ENCODE measurements around the gene CPS1. TPM values are rescaled to one million over a fixed set of nuclear protein-coding genes. Genes with fewer than 3 reads are reported as not detected.

The CPS1 gene
- total RNA-seq, 1 experiment from 2014 or later: 20.6 TPM

GRCh38 chr2:210539578-210540416 is 16.6 kb upstream of the CPS1 start:
- Mint-ChIP-seq H3K27me3 (ENCODE audit: insufficient read depth, unreplicated experiment) (no peaks in the 10 kb centered on the region), H3K9me3 (ENCODE audit: unreplicated experiment) (no peaks in the 10 kb centered on the region), H3K36me3 (ENCODE audit: insufficient read depth, unreplicated experiment) (no peaks in the 10 kb centered on the region), H3K27ac (ENCODE audit: low read depth, unreplicated experiment) (no peak overlapping the region), H3K4me1 (ENCODE audit: insufficient read depth, unreplicated experiment) (no peaks in the 10 kb centered on the region), H3K4me3 (ENCODE audit: unreplicated experiment) (no peak overlapping the region)
- DNase-seq (ENCODE audit: unreplicated experiment): no peak
- POLR2A ChIA-PET: no interaction called here
- intact Hi-C loops (cut with micrococcal nuclease): no loop called here
- TF ChIP-seq CTCF (IDR thresholded peaks at IDR 0.05; ENCODE audit: unreplicated experiment): no peak
- CTCF ChIA-PET: no interaction called here
- no TSS peak for BruUV-seq (replicated peaks)

- intact Hi-C loops (cut with micrococcal nuclease): no loop called here
- TF ChIP-seq CTCF (IDR thresholded peaks at IDR 0.05; ENCODE audit: unreplicated experiment): no peak
- Mint-ChIP-seq H3K4me3 (ENCODE audit: unreplicated experiment) (no peak overlapping the region), H3K4me1 (ENCODE audit: insufficient read depth, unreplicated experiment) (no peaks in the 10 kb centered on the region), H3K27me3 (ENCODE audit: insufficient read depth, unreplicated experiment) (no peaks in the 10 kb centered on the region), H3K36me3 (ENCODE audit: insufficient read depth, unreplicated experiment) (no peaks in the 10 kb centered on the region), H3K9me3 (ENCODE audit: unreplicated experiment) (no peaks in the 10 kb centered on the region), H3K27ac (ENCODE audit: low read depth, unreplicated experiment) (no peak overlapping the region)
- ChIA-PET POLR2A (no interaction called here), CTCF (interaction anchor here (0.9 kb wide), 1 partner anchor 9 kb away, joined by 4 read pairs; no protein-coding TSS in a partner anchor)
- DNase-seq (ENCODE audit: unreplicated experiment): no peak
- BruUV-seq (replicated peaks): no TSS peak
These were observed 15.9 kb upstream of the CPS1 start for GRCh38 chr2:210540471-210540870.

GRCh38 chr2:210540900-210541289 is 15.5 kb upstream of the CPS1 start:
- ChIA-PET POLR2A (no interaction called here), CTCF (interaction anchor here (0.9 kb wide), 1 partner anchor 8 kb away, joined by 4 read pairs; no protein-coding TSS in a partner anchor)
- Mint-ChIP-seq H3K9me3 (ENCODE audit: unreplicated experiment) (no peaks in the 10 kb centered on the region), H3K27me3 (ENCODE audit: insufficient read depth, unreplicated experiment) (no peaks in the 10 kb centered on the region), H3K4me3 (ENCODE audit: unreplicated experiment) (no peak overlapping the region), H3K36me3 (ENCODE audit: insufficient read depth, unreplicated experiment) (no peaks in the 10 kb centered on the region), H3K27ac (ENCODE audit: low read depth, unreplicated experiment) (no peak overlapping the region), H3K4me1 (ENCODE audit: insufficient read depth, unreplicated experiment) (no peaks in the 10 kb centered on the region)
- no TSS peak for BruUV-seq (replicated peaks)
- no peak for TF ChIP-seq CTCF (IDR thresholded peaks at IDR 0.05; ENCODE audit: unreplicated experiment)
- intact Hi-C loops (cut with micrococcal nuclease): no loop called here
- DNase-seq (ENCODE audit: unreplicated experiment): no peak

- Mint-ChIP-seq H3K4me1 (ENCODE audit: insufficient read depth, unreplicated experiment) (no peaks in the 10 kb centered on the region), H3K27me3 (ENCODE audit: insufficient read depth, unreplicated experiment) (no peaks in the 10 kb centered on the region), H3K36me3 (ENCODE audit: insufficient read depth, unreplicated experiment) (no peaks in the 10 kb centered on the region), H3K4me3 (ENCODE audit: unreplicated experiment) (no peak overlapping the region), H3K9me3 (ENCODE audit: unreplicated experiment) (no peaks in the 10 kb centered on the region), H3K27ac (ENCODE audit: low read depth, unreplicated experiment) (no peak overlapping the region)
- CTCF ChIA-PET: interaction anchor here (0.9 kb wide), 1 partner anchor 8 kb away, joined by 4 read pairs; no protein-coding TSS in a partner anchor
- no peak for TF ChIP-seq CTCF (IDR thresholded peaks at IDR 0.05; ENCODE audit: unreplicated experiment)
- BruUV-seq (replicated peaks): no TSS peak
- DNase-seq (ENCODE audit: unreplicated experiment): no peak
- POLR2A ChIA-PET: no interaction called here
- intact Hi-C loops (cut with micrococcal nuclease): no loop called here
These were observed 15.0 kb upstream of the CPS1 start for GRCh38 chr2:210541290-210541902.

All from MCF 10A (cell line).